Ascending aorta (tissue), 1 donor: ENCODE results near the gene SLC9A9. TPM values are rescaled to one million over a fixed set of nuclear protein-coding genes. Genes with fewer than 3 reads are reported as not detected.

ENCODE experiments used
- total RNA-seq: library from RNA; depleted of rRNA; stranded (reverse); fragments of >200 nt; gene quantifications from one replicate; pipeline ENCODE4 v1.1.0, GENCODE V29; 2016

The SLC9A9 gene
- total RNA-seq, 1 donor from 2014 or later, result 63.4 TPM

Other genes starting within 250 kb of the SLC9A9 start
- 318 TPM for gene DIPK2A, start 123.4 kb upstream of the SLC9A9 start, total RNA-seq